Esophagus muscularis mucosa (tissue), 4 donors: ENCODE results near the gene AFF4. TPM values are rescaled to one million over a fixed set of nuclear protein-coding genes. Genes with fewer than 3 reads are reported as not detected.
A peak's percentile ranks its signal among the peaks of the same experiment; 100 is the strongest.

ENCODE experiments used
- DNase-seq: peaks from one replicate; pipeline ENCODE4 v3.0.0-alpha.2; 2017; ENCODE audit errors: extremely low spot score
- H3K27ac ChIP-seq, 4 donors: fragments of 200-600 bp; sonication (generic); replicated peaks in 1 of 4; 1 replicate in 3 of 4; 2 replicates in 1 of 4; pipeline ENCODE4 v1.5.1; 2016 to 2019; ENCODE audit warnings: mild to moderate bottlenecking in 1 of 4
- H3K27me3 ChIP-seq, 4 donors: fragments of 200-600 bp; sonication (generic); one replicate each; pipeline versions ENCODE4 v1.5.1 to v1.6.0; 2016 to 2019
- H3K36me3 ChIP-seq, 4 donors: fragments of 200-600 bp; sonication (generic); one replicate each; pipeline ENCODE4 v1.5.1; 2016 to 2019
- H3K4me1 ChIP-seq, 4 donors: fragments of 200-600 bp; sonication (generic); one replicate each; pipeline ENCODE4 v1.5.1; 2016 to 2019
- H3K4me3 ChIP-seq, 4 donors: fragments of 200-600 bp; sonication (generic); 1 replicate in 2 of 4; 2 replicates in 2 of 4; pipeline ENCODE4 v1.5.1; 2016 to 2019; ENCODE audit warnings: mild to moderate bottlenecking in 4 of 4, moderate library complexity in 1 of 4
- H3K9me3 ChIP-seq, 4 donors: fragments of 200-600 bp; sonication (generic); 1 replicate in 3 of 4; 2 replicates in 1 of 4; pipeline ENCODE4 v1.5.1; 2016 to 2019
- CTCF ChIP-seq, 3 experiments: fragments of 200-600 bp in 2 of 3; fragments of 450-650 bp in 1 of 3; sonication (generic) in 2 of 3; IDR thresholded peaks; one replicate each; pipeline ENCODE4 v1.5.1; 2017 to 2019; ENCODE audit warnings: antibody characterized with exemption in 3 of 3, mild to moderate bottlenecking in 2 of 3, moderate library complexity in 1 of 3
- EP300 ChIP-seq: sonication (generic); formaldehyde crosslinking; IDR thresholded peaks from one replicate; pipeline ENCODE4 v1.6.1; 2017; ENCODE audit warnings: antibody characterized with exemption
- POLR2A ChIP-seq: fragments of 450-650 bp; IDR thresholded peaks from one replicate; pipeline ENCODE4 v1.6.1; 2017; ENCODE audit warnings: antibody characterized with exemption, moderate library complexity, mild to moderate bottlenecking, low read depth
- POLR2AphosphoS5 ChIP-seq, 2 donors: sonication (generic); formaldehyde crosslinking; IDR thresholded peaks; one replicate each; pipeline ENCODE4 v1.6.1; 2017; ENCODE audit warnings: antibody characterized with exemption in 2 of 2
- WGBS: methylation state at CpG from one replicate; pipeline ENCODE4 v1.1.5; 2018; 5-methylcytosine and 5-hydroxymethylcytosine counted together
- intact Hi-C: fragments of 100-400 bp; cut with DNase I; formaldehyde crosslinking; loops from one replicate; pipeline ENCODE4 v1.15.1; 2023
- total RNA-seq, 4 donors: library from RNA; depleted of rRNA; stranded (reverse); fragments of >200 nt; gene quantifications; one replicate each; pipeline versions ENCODE4 v1.1.0 to v1.2.1, GENCODE V29; 2016

The AFF4 gene
- total RNA-seq, 4 donors from 2014 or later: 56.1 to 74.1 (median 63.0) TPM

- no peaks in the 10 kb centered on the region for H3K27me3 ChIP-seq
- H3K27ac ChIP-seq: no peak overlapping the region
- 84% methylated on average over 5 of the region's 5 CpGs for whole genome bisulfite sequencing
- H3K4me3 ChIP-seq: no peak overlapping the region
- no peaks in the 10 kb centered on the region for H3K9me3 ChIP-seq
- DNase-seq: no peak
- peaks cover 14 to 25% (median 23%) of the 10 kb centered on the region in 4 donors for H3K4me1 ChIP-seq
- no peak for TF ChIP-seq POLR2A
- no peak for TF ChIP-seq CTCF (IDR thresholded peaks at IDR 0.05)
- TF ChIP-seq POLR2AphosphoS5 (IDR thresholded peaks at IDR 0.05): no peak
- TF ChIP-seq EP300: no peak
- peaks cover 18 to 63% (median 52%) of the 10 kb centered on the region in 4 donors for H3K36me3 ChIP-seq
- intact Hi-C loops: no loop called here
These were observed 91.8 kb downstream of the AFF4 start for GRCh38 chr5:132871459-132872284.

- intact Hi-C loops: no loop called here
- Histone ChIP-seq H3K4me3 (no peak overlapping the region), H3K27me3 (no peaks in the 10 kb centered on the region), H3K9me3 (no peaks in the 10 kb centered on the region), H3K27ac (no peak overlapping the region), H3K36me3 (peaks cover 18 to 63% (median 52%) of the 10 kb centered on the region in 4 donors), H3K4me1 (peaks cover 16 to 26% (median 23%) of the 10 kb centered on the region in 4 donors)
- 61% methylated on average over 2 of the region's 2 CpGs for WGBS
- no peak for TF ChIP-seq CTCF (IDR thresholded peaks at IDR 0.05)
- TF ChIP-seq POLR2A: no peak
- TF ChIP-seq EP300: no peak
- no peak for TF ChIP-seq POLR2AphosphoS5 (IDR thresholded peaks at IDR 0.05)
- no peak for DNase-seq
These were observed 92.6 kb downstream of the AFF4 start for GRCh38 chr5:132870801-132871200.

GRCh38 chr5:132868754-132869153 is 94.7 kb downstream of the AFF4 start:
- no peaks in the 10 kb centered on the region for H3K9me3 ChIP-seq
- intact Hi-C loops: loop anchor here (5.0 kb wide), 1 partner anchor 36 kb away; the partner anchor contains the start of gene SHROOM1
- no peaks in the 10 kb centered on the region for H3K27me3 ChIP-seq
- peaks cover 18 to 53% (median 44%) of the 10 kb centered on the region in 4 donors for H3K36me3 ChIP-seq
- H3K27ac ChIP-seq: no peak overlapping the region
- no peak overlapping the region for H3K4me3 ChIP-seq
- no peak for DNase-seq
- WGBS: 89% methylated on average over 4 of the region's 4 CpGs
- TF ChIP-seq POLR2A (no peak), EP300 (no peak), POLR2AphosphoS5 (IDR thresholded peaks at IDR 0.05) (no peak), CTCF (IDR thresholded peaks at IDR 0.05) (no peak)
- H3K4me1 ChIP-seq: peaks cover 20 to 31% (median 28%) of the 10 kb centered on the region in 4 donors

- peak overlapping the region; percentile 90 to 96 (median 92) for H3K27ac ChIP-seq
- peaks cover 18 to 31% (median 21%) of the 10 kb centered on the region in 4 donors for H3K4me1 ChIP-seq
- intact Hi-C loops: loop anchor here (5.0 kb wide), 1 partner anchor 35 kb away; the partner anchor contains the start of gene SHROOM1
- DNase-seq: no peak
- H3K9me3 ChIP-seq: no peaks in the 10 kb centered on the region
- peak overlapping the region; percentile 70 to 91 (median 82) for H3K4me3 ChIP-seq
- 2% methylated on average over 13 of the region's 13 CpGs for whole genome bisulfite sequencing
- H3K36me3 ChIP-seq: peaks cover 18 to 45% (median 38%) of the 10 kb centered on the region in 4 donors
- TF ChIP-seq EP300 (no peak), POLR2A (no peak), POLR2AphosphoS5 (IDR thresholded peaks at IDR 0.05) (no peak), CTCF (IDR thresholded peaks at IDR 0.05) (no peak)
- H3K27me3 ChIP-seq: no peaks in the 10 kb centered on the region
These were observed 96.4 kb downstream of the AFF4 start for GRCh38 chr5:132867046-132867451.
